Esophagus muscularis mucosa (tissue), 2 donors: ENCODE data around the gene RASSF3.

Experiments
- POLR2A ChIP-seq: fragments of 450-650 bp; IDR thresholded peaks from one replicate; pipeline ENCODE4 v1.6.1; 2017; ENCODE audit warnings: antibody characterized with exemption, moderate library complexity, mild to moderate bottlenecking, low read depth
- POLR2AphosphoS5 ChIP-seq, 2 donors: sonication (generic); formaldehyde crosslinking; IDR thresholded peaks; one replicate each; pipeline ENCODE4 v1.6.1; 2017; ENCODE audit warnings: antibody characterized with exemption in 2 of 2

DNA sequence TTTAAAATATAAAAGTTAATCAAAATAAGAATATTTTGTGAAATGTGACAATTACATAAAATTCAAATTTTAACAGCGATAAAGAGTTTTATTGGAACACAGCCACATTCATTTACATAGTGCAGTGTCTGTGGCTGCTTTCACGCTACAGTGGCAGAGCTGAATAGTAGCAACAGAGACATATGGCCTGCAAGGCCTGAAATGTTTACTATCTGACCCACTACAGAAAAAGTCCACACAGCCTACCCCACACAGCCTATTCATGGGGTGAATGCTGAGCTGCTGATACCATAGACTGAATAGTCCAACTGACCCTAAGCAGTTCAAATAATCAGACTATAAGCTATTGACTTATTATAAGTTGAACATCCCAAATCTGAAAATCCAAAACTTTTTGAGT, 135.7 kb downstream of the RASSF3 start:
- TF ChIP-seq POLR2AphosphoS5 (IDR thresholded peaks at IDR 0.05) (no peak), POLR2A (no peak)
